SK-MEL-5 (cell line): ENCODE measurements around the gene WDR81. TPM values are rescaled to one million over a fixed set of nuclear protein-coding genes. Genes with fewer than 3 reads are reported as not detected.
"Not testable (repeated sequence)": the region's sequence is repeated elsewhere in the genome, so short reads cannot be mapped to it uniquely, and the experiment has no call there.

Experiments
- DNase-seq: peaks from one replicate; pipeline ENCODE4 v3.0.0-alpha.2; 2016; ENCODE audit warnings: low read depth, low spot score
- in situ Hi-C: cut with HindIII; loops from 2 replicates; pipeline ENCODE4 v1.10.0; 2016; ENCODE audit warnings: low sequenced_read_pairs, high pct_unique_total_duplicates, low pct_unique_long_range_greater_than_20kb
- total RNA-seq: library from RNA; depleted of rRNA; stranded (reverse); fragments of >200 nt; shearing (Covaris generic); gene quantifications from 2 replicates; pipeline ENCODE4 v1.2.3, GENCODE V29; 2014

Gene WDR81
- total RNA-seq, 1 experiment from 2014 or later = 5.5 TPM

- in situ Hi-C loops = no loop called here
- no peak for DNase-seq
Observed at GRCh38 chr17:1725642-1726511, 1.4 kb downstream of the WDR81 start.

GRCh38 chr17:1726626-1727257, 2.2 kb downstream of the WDR81 start:
- in situ Hi-C loops = no loop called here
- DNase-seq = no peak

- in situ Hi-C loops = no loop called here
- DNase-seq = no peak
Observed at GRCh38 chr17:1727258-1727789, 2.8 kb downstream of the WDR81 start.

GRCh38 chr17:1727876-1728630, 3.5 kb downstream of the WDR81 start:
- in situ Hi-C loops = no loop called here
- DNase-seq = no peak

GRCh38 chr17:1729966-1730325, 5.4 kb downstream of the WDR81 start:
- DNase-seq = no peak
- in situ Hi-C loops = no loop called here

- in situ Hi-C loops = no loop called here
- DNase-seq = no peak
Observed at GRCh38 chr17:1730326-1731193, 6.1 kb downstream of the WDR81 start.

GRCh38 chr17:1731194-1731506, 6.6 kb downstream of the WDR81 start:
- in situ Hi-C loops = no loop called here

GRCh38 chr17:1732241-1732832, 7.8 kb downstream of the WDR81 start:
- in situ Hi-C loops = no loop called here
- DNase-seq = no peak

More at GRCh38 chr17:1731194-1731506, 6.6 kb downstream of the WDR81 start:
- DNase-seq = no peak

GRCh38 chr17:1732833-1733321, 8.4 kb downstream of the WDR81 start:
- in situ Hi-C loops = no loop called here
- DNase-seq = no peak

GRCh38 chr17:1733759-1734158, 9.3 kb downstream of the WDR81 start:
- no peak for DNase-seq
- in situ Hi-C loops = no loop called here

- in situ Hi-C loops = no loop called here
- DNase-seq = no peak
Observed at GRCh38 chr17:1735418-1735817, 10.9 kb downstream of the WDR81 start.

- DNase-seq = no peak
- in situ Hi-C loops = no loop called here
Observed at GRCh38 chr17:1735834-1736347, 11.4 kb downstream of the WDR81 start.

- no peak for DNase-seq
- in situ Hi-C loops = no loop called here
Observed at GRCh38 chr17:1736348-1737281, 12.1 kb downstream of the WDR81 start.

GRCh38 chr17:1737531-1738291, 13.2 kb downstream of the WDR81 start:
- in situ Hi-C loops = no loop called here
- DNase-seq = no peak

GRCh38 chr17:1741899-1742298, 17.4 kb downstream of the WDR81 start:
- DNase-seq, in situ Hi-C loops: not testable (repeated sequence)
